HepG2 (cell line): ENCODE measurements around the gene TEAD3. TPM values are rescaled to one million over a fixed set of nuclear protein-coding genes. Genes with fewer than 3 reads are reported as not detected.

ENCODE experiments used
- ATAC-seq: fragments of 200-7000 bp; cut with Tn5 transposase; 3 replicates; pipeline ENCODE4 v1.9.1; 2020; ENCODE audit warnings: mild to moderate bottlenecking, moderate library complexity
- BruUV-seq: library from RNA; stranded (reverse); fragments of 400-500 nt; replicated peaks from 2 replicates; lab custom pipeline; 2021; lab: Mats Ljungman, UMichigan
- CTCF ChIA-PET: fragments of 300-600 bp; formaldehyde crosslinking; extraction: SDS; loops from one replicate; lab custom pipeline; 2021; ENCODE audit warnings: low total read pairs, inconsistent platforms, low intra/inter-chr PET ratio; lab: Yijun Ruan, JAX
- POLR2A ChIA-PET: fragments of 350-600 bp; sonication (Branson Sonifier 250); formaldehyde crosslinking; loops from one replicate; lab custom pipeline; 2020; ENCODE audit warnings: antibody characterized with exemption, inconsistent platforms; lab: Yijun Ruan, JAX
- DNase-seq: peaks from one replicate; pipeline ENCODE4 v3.0.0-alpha.2; 2015; ENCODE audit warnings: low spot score
- FAIRE-seq: peaks from 3 replicates; lab custom pipeline; 2011; peaks lifted over from hg19 to GRCh38; lab: Jason Lieb, UNC
- H2AFZ ChIP-seq: one replicate; pipeline ENCODE4 v1.6.1; 2011; ENCODE audit warnings: low read length, inconsistent platforms
- H3K27ac ChIP-seq: fragments of 300-600 bp; 3 replicates; pipeline ENCODE4 v1.8.0; 2011; ENCODE audit warnings: mixed run types, mild to moderate bottlenecking, mixed read lengths, low read length, inconsistent platforms; ENCODE audit not compliant: insufficient read depth; ENCODE audit errors: extremely low read length
- H3K27me3 ChIP-seq, 2 experiments: fragments of 200-600 bp in 1 of 2; 2 replicates in 1 of 2; 3 replicates in 1 of 2; pipeline versions ENCODE4 v1.6.0 to v1.8.0; 2011; ENCODE audit warnings: low read length in 2 of 2, mild to moderate bottlenecking in 2 of 2, moderate library complexity in 2 of 2, inconsistent platforms in 1 of 2; ENCODE audit not compliant: insufficient read depth in 2 of 2, control insufficient read depth in 1 of 2
- H3K36me3 ChIP-seq, 2 experiments: fragments of 200-600 bp in 1 of 2; replicated peaks in 1 of 2; 2 replicates in 1 of 2; 3 replicates in 1 of 2; pipeline versions ENCODE4 v1.5.1 to v1.8.0; 2011; ENCODE audit warnings: low read length in 2 of 2, inconsistent platforms in 1 of 2; ENCODE audit not compliant: insufficient read depth in 2 of 2, control insufficient read depth in 1 of 2
- H3K4me1 ChIP-seq: 2 replicates; pipeline ENCODE4 v1.5.1; 2012; ENCODE audit warnings: low read length, inconsistent platforms; ENCODE audit not compliant: insufficient read depth
- H3K4me2 ChIP-seq: 2 replicates; pipeline ENCODE4 v1.6.0; 2011; ENCODE audit warnings: low read depth, low read length, inconsistent platforms
- H3K4me3 ChIP-seq, 3 experiments: fragments of 200-600 bp in 1 of 3; sonication (generic), shearing (Covaris generic) in 1 of 3; replicated peaks in 1 of 3; 2 replicates each; pipeline ENCODE4 v1.5.1; 2011 to 2016; ENCODE audit warnings: low read length in 3 of 3, inconsistent platforms in 2 of 3, low read depth in 2 of 3, mild to moderate bottlenecking in 2 of 3, control low read depth in 1 of 3, mixed read lengths in 1 of 3; ENCODE audit not compliant: insufficient read depth in 1 of 3
- H3K79me2 ChIP-seq: one replicate; pipeline ENCODE4 v1.6.1; 2011; ENCODE audit warnings: low read length, inconsistent platforms; ENCODE audit not compliant: insufficient read depth
- H3K9ac ChIP-seq: 2 replicates; pipeline ENCODE4 v1.6.0; 2011; ENCODE audit warnings: mild to moderate bottlenecking, low read depth, low read length, inconsistent platforms; ENCODE audit not compliant: insufficient read depth
- H3K9me3 ChIP-seq: 2 replicates; pipeline ENCODE4 v1.5.1; 2012; ENCODE audit warnings: mild to moderate bottlenecking, low read length
- H4K20me1 ChIP-seq: 2 replicates; pipeline ENCODE4 v1.6.0; 2011; ENCODE audit warnings: inconsistent platforms, mild to moderate bottlenecking, low read length, moderate library complexity; ENCODE audit not compliant: insufficient read depth
- BRF2 ChIP-seq: sonication (generic); formaldehyde crosslinking; IDR thresholded peaks from 2 replicates; pipeline ENCODE4 v1.8.1; 2022; ENCODE audit warnings: mild to moderate bottlenecking, missing genetic modification reagents
- HNRNPL ChIP-seq: fragments of 200-400 bp; formaldehyde crosslinking; IDR thresholded peaks from 2 replicates; pipeline ENCODE4 v1.6.1; 2017; ENCODE audit warnings: mild to moderate bottlenecking, low read depth, low read length
- HOXA9 ChIP-seq: sonication (generic); formaldehyde crosslinking; IDR thresholded peaks from 2 replicates; pipeline ENCODE4 v1.8.1; 2022; ENCODE audit warnings: missing genetic modification reagents, mild to moderate bottlenecking, moderate library complexity, borderline replicate concordance
- MEIS1 ChIP-seq: sonication (generic); formaldehyde crosslinking; IDR thresholded peaks from 2 replicates; pipeline ENCODE4 v1.9.0; 2021; ENCODE audit warnings: mild to moderate bottlenecking, missing genetic modification reagents, moderate library complexity, borderline replicate concordance
- MTA1 ChIP-seq: sonication (generic); formaldehyde crosslinking; IDR thresholded peaks from 2 replicates; pipeline ENCODE4 v1.4.0; 2020; ENCODE audit warnings: missing genetic modification reagents, mild to moderate bottlenecking, borderline replicate concordance
- MTERF4 ChIP-seq: sonication (generic); formaldehyde crosslinking; IDR thresholded peaks from 2 replicates; pipeline ENCODE4 v1.8.0; 2023; ENCODE audit warnings: mild to moderate bottlenecking, missing genetic modification reagents
- NFYB ChIP-seq: sonication (generic); formaldehyde crosslinking; IDR thresholded peaks from 2 replicates; pipeline ENCODE4 v1.4.0; 2020; ENCODE audit warnings: missing genetic modification reagents
- ZBTB46 ChIP-seq: sonication (generic); formaldehyde crosslinking; IDR thresholded peaks from 2 replicates; pipeline ENCODE4 v1.4.0; 2020; ENCODE audit warnings: mild to moderate bottlenecking, missing genetic modification reagents, borderline replicate concordance
- ZNF768 ChIP-seq: sonication (generic); formaldehyde crosslinking; IDR thresholded peaks from 2 replicates; pipeline ENCODE4 v1.4.0; 2020; ENCODE audit warnings: missing genetic modification reagents
- ZNF788 ChIP-seq: sonication (generic); formaldehyde crosslinking; IDR thresholded peaks from 2 replicates; pipeline ENCODE4 v1.5.0; 2020; ENCODE audit warnings: mild to moderate bottlenecking, missing genetic modification reagents, borderline replicate concordance
- ZNF800 ChIP-seq: sonication (generic); formaldehyde crosslinking; IDR thresholded peaks from 2 replicates; pipeline ENCODE4 v1.4.0; 2020; ENCODE audit warnings: missing genetic modification reagents
- WGBS: methylation state at CpG from one replicate; pipeline ENCODE4 v1.1.6; 2017; ENCODE audit warnings: low lambda C conversion rate; 5-methylcytosine and 5-hydroxymethylcytosine counted together
- in situ Hi-C: cut with HindIII; loops from 2 replicates; pipeline ENCODE4 v1.10.0; 2017; ENCODE audit warnings: low pct_unique_long_range_greater_than_20kb; ENCODE audit not compliant: extremely low pct_ligation_motif_present
- intact Hi-C: fragments of 100-400 bp; cut with micrococcal nuclease; formaldehyde crosslinking; loops from one replicate; pipeline ENCODE4 v1.10.0; 2022; ENCODE audit not compliant: unreplicated experiment
- polyA plus RNA-seq, 8 experiments: library from polyadenylated mRNA; depleted of rRNA in 3 of 8; stranded (reverse) in 7 of 8; unstranded in 1 of 8; fragments of >200 nt; fragmentation: Illumina TruSeq in 4 of 8; extraction: Trizol in 4 of 8; gene quantifications; 2 replicates each; pipeline versions ENCODE4 v1.2.1 to v1.2.3, GENCODE V29; 2011 to 2016; ENCODE audit warnings: low read depth in 4 of 8, missing spikeins in 1 of 8, mixed read lengths in 1 of 8; ENCODE audit not compliant: insufficient read depth in 1 of 8
- total RNA-seq, 5 experiments: library from RNA; depleted of rRNA; stranded (reverse); fragments of >200 nt; fragmentation: Illumina TruSeq; extraction: Trizol; gene quantifications; 2 replicates each; pipeline ENCODE4 v1.2.3, GENCODE V29; 2016; ENCODE audit warnings: low read depth in 1 of 5

The TEAD3 gene
- total and polyA plus RNA-seq, 2 of the 13 experiments (the other 11 are each of a cell fraction or from before 2014, with no cell fraction given) = 15.1 to 16.5 TPM

GRCh38 chr6:35494161-35494563 lies 2.7 kb downstream of the TEAD3 start:
- WGBS = 78% methylated on average over 4 of the region's 4 CpGs
- ChIA-PET POLR2A (interaction anchor here (0.6 kb wide), 1 partner anchor 23 kb away, joined by 4 read pairs; no protein-coding TSS in a partner anchor), CTCF (no interaction called here)
- no peaks in the 10 kb centered on the region for H3K9me3 ChIP-seq
- H3K27ac ChIP-seq = no peak overlapping the region
- no TSS peak for BruUV-seq
- FAIRE-seq (no peak), DNase-seq (no peak), ATAC-seq (no peak)
- H3K27me3 ChIP-seq = peaks cover 0 to 13% of the 10 kb centered on the region in 2 experiments; a peak in 4 of 5 replicates
- no peak overlapping the region for H2AFZ ChIP-seq
- H3K36me3 ChIP-seq = peaks cover 0 to 2% of the 10 kb centered on the region in 2 experiments; a peak in 1 of 5 replicates
- peak overlapping the region; percentile 96 for H3K4me2 ChIP-seq
- no peak for TF ChIP-seq ZBTB46 (CRISPR knock-in tag)
- no peak for TF ChIP-seq ZNF800 (CRISPR knock-in tag)
- TF ChIP-seq BRF2 (CRISPR knock-in tag) = no peak
- TF ChIP-seq ZNF788 (CRISPR knock-in tag) = no peak
- TF ChIP-seq MEIS1 = no peak
- TF ChIP-seq MTERF4 (CRISPR knock-in tag) = no peak
- TF ChIP-seq NFYB (CRISPR knock-in tag) = no peak
- TF ChIP-seq HOXA9 (CRISPR knock-in tag) = no peak
- peak; percentile 34; the same call in 1 of the 2 replicates for TF ChIP-seq MTA1 (CRISPR knock-in tag)
- no peak for TF ChIP-seq ZNF768 (CRISPR knock-in tag)
- TF ChIP-seq HNRNPL = 0 out of 2 replicates have a peak, but pooled peaks have one; percentile 30
- peaks cover 53% of the 10 kb centered on the region for H3K79me2 ChIP-seq
- intact Hi-C loops = no loop called here
- no peak overlapping the region; the same call in 1 of the 2 replicates for H3K9ac ChIP-seq
- H3K4me3 ChIP-seq = peak overlapping the region in 1 of 3 experiments; percentile 8; a peak in 1 of 6 replicates
- H4K20me1 ChIP-seq = peaks cover 48% of the 10 kb centered on the region; the same call in 1 of the 2 replicates
- H3K4me1 ChIP-seq = peaks cover 63% of the 10 kb centered on the region
- in situ Hi-C loops = no loop called here
